HG02884 (cell line): Measurements from ENCODE around the gene SAMD9.
"Not testable (repeated sequence)": the region's sequence is repeated elsewhere in the genome, so short reads cannot be mapped to it uniquely, and the experiment has no call there.

Experiments used
- ATAC-seq: cut with Tn5 transposase; IDR thresholded peaks from one replicate; pipeline ENCODE4 v1.9.1; 2021; ENCODE audit warnings: mild to moderate bottlenecking, moderate library complexity; ENCODE audit not compliant: unreplicated experiment

The SAMD9 gene

GRCh38 chr7:93120592-93121549 lies 3.1 kb upstream of the SAMD9 start:
- no peak for ATAC-seq

GRCh38 chr7:93119191-93119905 lies 1.6 kb upstream of the SAMD9 start:
- no peak for ATAC-seq

GRCh38 chr7:93117327-93117726 lies 452 bp downstream of the SAMD9 start:
- no peak for ATAC-seq

- no peak for ATAC-seq
These were observed 2.0 kb downstream of the SAMD9 start for GRCh38 chr7:93115796-93116195.

GRCh38 chr7:93108003-93108402 lies 9.8 kb downstream of the SAMD9 start:
- ATAC-seq: no peak

GRCh38 chr7:93097388-93097787 lies 20.4 kb downstream of the SAMD9 start:
- no peak for ATAC-seq

GRCh38 chr7:93092757-93093370 lies 24.9 kb downstream of the SAMD9 start:
- ATAC-seq: no peak

- not testable (repeated sequence) for ATAC-seq
These were observed 44.4 kb downstream of the SAMD9 start for GRCh38 chr7:93073357-93073756.

- no peak for ATAC-seq
These were observed 55.2 kb downstream of the SAMD9 start for GRCh38 chr7:93062599-93062998.

GRCh38 chr7:93060865-93061264 lies 56.9 kb downstream of the SAMD9 start:
- no peak for ATAC-seq

GRCh38 chr7:93060025-93060424 lies 57.8 kb downstream of the SAMD9 start:
- no peak for ATAC-seq

- ATAC-seq: not testable (repeated sequence)
These were observed 61.2 kb downstream of the SAMD9 start for GRCh38 chr7:93056621-93057020.

- ATAC-seq: no peak
These were observed 62.2 kb downstream of the SAMD9 start for GRCh38 chr7:93055543-93056107.

GRCh38 chr7:93054975-93055374 lies 62.8 kb downstream of the SAMD9 start:
- ATAC-seq: no peak

- ATAC-seq: no peak
These were observed 63.5 kb downstream of the SAMD9 start for GRCh38 chr7:93053949-93054943.

GRCh38 chr7:93053209-93053948 lies 64.4 kb downstream of the SAMD9 start:
- no peak for ATAC-seq

- no peak for ATAC-seq
These were observed 66.1 kb downstream of the SAMD9 start for GRCh38 chr7:93051660-93052059.
